IMR-90 (cell line): ENCODE data around the gene LRRC37B. TPM values are rescaled to one million over a fixed set of nuclear protein-coding genes. Genes with fewer than 3 reads are reported as not detected.

ENCODE experiments used
- ATAC-seq: fragments of 200-7000 bp; cut with Tn5 transposase; 2 replicates; pipeline ENCODE4 v1.9.1; 2020; ENCODE audit warnings: low read depth, mild to moderate bottlenecking, moderate library complexity
- BruUV-seq: library from RNA; stranded (reverse); fragments of 400-500 nt; replicated peaks from 2 replicates; lab custom pipeline; 2021; lab: Mats Ljungman, UMichigan
- CTCF ChIA-PET: fragments of 300-600 bp; formaldehyde crosslinking; extraction: SDS; loops from one replicate; lab custom pipeline; 2021; ENCODE audit warnings: antibody characterized with exemption; lab: Yijun Ruan, JAX
- POLR2A ChIA-PET: fragments of 300-600 bp; sonication (Branson Sonifier 250); formaldehyde crosslinking; loops from one replicate; lab custom pipeline; 2022; ENCODE audit warnings: antibody characterized with exemption; ENCODE audit not compliant: unreplicated experiment; lab: Charles Lee
- DNase-seq: peaks from one replicate; pipeline ENCODE4 v3.0.0; 2013
- H2AFZ ChIP-seq: replicated peaks from 2 replicates; pipeline ENCODE3; 2013; ENCODE audit warnings: low read length, mild to moderate bottlenecking; ENCODE audit not compliant: poor library complexity
- H2AK5ac ChIP-seq: 2 replicates; pipeline ENCODE4 v1.6.1; 2013; ENCODE audit warnings: low read depth, low read length, inconsistent platforms
- H2AK9ac ChIP-seq: replicated peaks from 2 replicates; pipeline ENCODE3; 2013; ENCODE audit warnings: mild to moderate bottlenecking, low read depth, low read length, moderate library complexity; ENCODE audit not compliant: poor library complexity
- H2BK120ac ChIP-seq: 2 replicates; pipeline ENCODE4 v1.6.1; 2013; ENCODE audit warnings: low read depth, low read length, inconsistent platforms
- H2BK15ac ChIP-seq: 3 replicates; pipeline ENCODE4 v1.6.1; 2013; ENCODE audit warnings: low read depth, low read length, inconsistent platforms
- H2BK20ac ChIP-seq: 2 replicates; pipeline ENCODE4 v1.6.1; 2013; ENCODE audit warnings: low read depth, mild to moderate bottlenecking, inconsistent platforms, low read length, moderate library complexity
- H2BK5ac ChIP-seq: 2 replicates; pipeline ENCODE4 v1.6.1; 2013; ENCODE audit warnings: mild to moderate bottlenecking, low read depth, low read length, inconsistent platforms; ENCODE audit not compliant: poor library complexity, severe bottlenecking
- H3K14ac ChIP-seq: replicated peaks from 2 replicates; pipeline ENCODE4 v1.6.1; 2013; ENCODE audit warnings: low read depth, low read length, inconsistent platforms
- H3K18ac ChIP-seq: 2 replicates; pipeline ENCODE4 v1.6.1; 2013; ENCODE audit warnings: low read depth, low read length, control low read depth
- H3K23ac ChIP-seq: 2 replicates; pipeline ENCODE4 v1.6.1; 2013; ENCODE audit warnings: low read depth, low read length, inconsistent platforms
- H3K27ac ChIP-seq: 2 replicates; pipeline ENCODE4 v1.5.1; 2013; ENCODE audit warnings: mild to moderate bottlenecking, control low read depth, low read length; ENCODE audit not compliant: insufficient read depth
- H3K27me3 ChIP-seq: 2 replicates; pipeline ENCODE4 v1.6.1; 2013; ENCODE audit warnings: low read length; ENCODE audit not compliant: control insufficient read depth, insufficient read depth
- H3K36me3 ChIP-seq: 2 replicates; pipeline ENCODE4 v1.6.1; 2013; ENCODE audit warnings: low read length, mixed read lengths; ENCODE audit not compliant: control insufficient read depth, insufficient read depth
- H3K4ac ChIP-seq: 2 replicates; pipeline ENCODE4 v1.6.1; 2013; ENCODE audit warnings: low read depth, low read length, inconsistent platforms
- H3K4me1 ChIP-seq: 2 replicates; pipeline ENCODE4 v1.6.1; 2013; ENCODE audit warnings: low read length, mixed read lengths; ENCODE audit not compliant: control insufficient read depth, insufficient read depth
- H3K4me2 ChIP-seq: 2 replicates; pipeline ENCODE4 v1.6.1; 2013; ENCODE audit warnings: low read depth, mild to moderate bottlenecking, control low read depth, low read length, moderate library complexity
- H3K4me3 ChIP-seq: 2 replicates; pipeline ENCODE4 v1.5.1; 2013; ENCODE audit warnings: low read depth, mild to moderate bottlenecking, control low read depth, low read length, moderate library complexity; ENCODE audit not compliant: insufficient read depth
- H3K56ac ChIP-seq: 2 replicates; pipeline ENCODE4 v1.6.1; 2013; ENCODE audit warnings: low read length, inconsistent platforms; ENCODE audit not compliant: insufficient read depth; ENCODE audit errors: extremely low read depth
- H3K79me1 ChIP-seq, 2 experiments: 2 replicates each; pipeline ENCODE4 v1.6.1; 2013; ENCODE audit warnings: low read length in 2 of 2, inconsistent platforms in 1 of 2, low read depth in 1 of 2
- H3K9ac ChIP-seq: 2 replicates; pipeline ENCODE4 v1.6.1; 2013; ENCODE audit warnings: low read depth, low read length, control low read depth
- H3K9me1 ChIP-seq: 2 replicates; pipeline ENCODE4 v1.6.1; 2013; ENCODE audit warnings: low read length, inconsistent platforms; ENCODE audit not compliant: insufficient read depth
- H3K9me3 ChIP-seq: 2 replicates; pipeline ENCODE4 v1.6.1; 2013; ENCODE audit warnings: low read length; ENCODE audit not compliant: control insufficient read depth, insufficient read depth
- H4K20me1 ChIP-seq: 2 replicates; pipeline ENCODE4 v1.6.1; 2013; ENCODE audit warnings: low read length, inconsistent platforms; ENCODE audit not compliant: insufficient read depth
- H4K5ac ChIP-seq: 2 replicates; pipeline ENCODE4 v1.6.1; 2013; ENCODE audit warnings: mild to moderate bottlenecking, low read depth, low read length, control low read depth
- H4K8ac ChIP-seq, 2 experiments: 2 replicates each; pipeline ENCODE4 v1.6.1; 2013; ENCODE audit warnings: low read depth in 2 of 2, low read length in 2 of 2, control low read depth in 1 of 2, inconsistent platforms in 1 of 2
- H4K91ac ChIP-seq: 2 replicates; pipeline ENCODE4 v1.6.1; 2013; ENCODE audit warnings: low read depth, low read length, inconsistent platforms; ENCODE audit not compliant: insufficient read depth
- CHD1 ChIP-seq: IDR thresholded peaks from 2 replicates; pipeline ENCODE4 v1.6.1; 2012; ENCODE audit warnings: low read depth, low read length, improper control_type of control experiment
- MXI1 ChIP-seq: IDR thresholded peaks from 2 replicates; pipeline ENCODE4 v1.6.1; 2012; ENCODE audit warnings: low read depth, mild to moderate bottlenecking, low read length, moderate library complexity, borderline replicate concordance
- WGBS, 2 experiments: methylation state at CpG; one replicate each; pipeline versions ENCODE4 v1.1.5 to v1.1.7; 2013; ENCODE audit warnings: missing lambda C conversion rate in 2 of 2; ENCODE audit not compliant: insufficient read length in 1 of 2; ENCODE audit errors: extremely low coverage in 2 of 2; 5-methylcytosine and 5-hydroxymethylcytosine counted together
- dilution Hi-C: fragments of 300-500 bp; cut with HindIII; formaldehyde crosslinking; loops from one replicate; pipeline ENCODE4 v1.14.3; 2018; ENCODE audit warnings: low sequenced_read_pairs; ENCODE audit not compliant: unreplicated experiment
- in situ Hi-C: fragments of 300-500 bp; cut with MboI; formaldehyde crosslinking; loops from 3 replicates; pipeline ENCODE4 v1.14.3; 2019; ENCODE audit warnings: low sequenced_read_pairs, inconsistent platforms, mixed read lengths
- intact Hi-C: fragments of 100-400 bp; cut with micrococcal nuclease; formaldehyde crosslinking; loops from 2 replicates; pipeline ENCODE4 v1.10.0; 2022
- polyA plus RNA-seq, 3 experiments: library from polyadenylated mRNA; depleted of rRNA; stranded (reverse); fragments of >200 nt; gene quantifications; 2 replicates each; pipeline ENCODE4 v1.2.3, GENCODE V29; 2012; ENCODE audit warnings: low replicate concordance in 1 of 3
- total RNA-seq: library from RNA; depleted of rRNA; stranded (reverse); fragments of >200 nt; gene quantifications from 2 replicates; pipeline ENCODE4 v1.2.3, GENCODE V29; 2012

LRRC37B gene
- total and polyA plus RNA-seq, 2 of the 4 experiments (the other 2 are of a cell fraction) = 4.3 to 7.2 TPM

DNA sequence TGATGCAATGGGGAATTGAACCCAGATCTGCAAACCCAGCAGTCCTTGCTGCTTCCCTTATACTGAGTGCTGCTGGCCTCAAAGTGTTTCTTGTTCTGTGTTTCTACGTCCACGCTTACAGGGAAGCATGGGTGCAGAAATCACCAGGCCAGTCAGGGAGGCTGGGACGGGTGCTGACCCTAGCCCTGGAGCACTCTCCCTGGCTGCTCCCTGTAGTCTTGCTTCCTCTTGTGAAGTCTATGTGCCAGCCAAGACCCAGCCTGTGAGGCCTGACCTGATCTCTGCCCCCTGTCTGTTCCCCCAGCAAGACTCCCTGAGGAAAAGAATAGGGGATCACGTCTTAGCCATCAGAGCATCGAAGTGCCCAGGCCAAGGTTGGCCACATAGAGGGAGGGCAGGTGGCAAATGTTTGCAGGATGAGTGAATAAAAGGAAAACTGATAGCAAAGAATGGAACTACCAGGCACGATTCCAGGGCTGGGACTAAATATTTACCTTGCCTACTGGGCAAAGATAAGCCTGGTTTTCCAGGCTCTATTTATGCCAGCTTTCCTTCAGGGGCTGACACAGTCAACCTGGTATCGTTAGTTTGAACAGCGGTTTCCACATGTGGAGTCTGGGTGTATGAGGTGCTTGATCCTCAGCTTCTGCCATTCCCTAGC is 93.9 kb downstream of the LRRC37B start:
- no peaks in the 10 kb centered on the region for H3K79me1 ChIP-seq
- no peak overlapping the region for H2AK5ac ChIP-seq
- no peak overlapping the region for H3K27ac ChIP-seq
- intact Hi-C loops = no loop called here
- no peaks in the 10 kb centered on the region for H4K20me1 ChIP-seq
- H3K36me3 ChIP-seq = no peaks in the 10 kb centered on the region
- H3K18ac ChIP-seq = no peak overlapping the region
- no peaks in the 10 kb centered on the region for H3K4me1 ChIP-seq
- dilution Hi-C loops = no loop called here
- WGBS, 2 experiments = 80% methylated on average over 4 of the region's 8 CpGs; no CpG with 5 or more reads in 1 of the 2 experiments
- BruUV-seq = no TSS peak
- H4K5ac ChIP-seq = no peak overlapping the region
- H2BK15ac ChIP-seq = no peak overlapping the region
- ATAC-seq (no peak; the same call in 1 of the 2 replicates), DNase-seq (no peak)
- no peaks in the 10 kb centered on the region for H3K9me3 ChIP-seq
- H3K4me2 ChIP-seq = no peak overlapping the region
- no peak overlapping the region for H2BK20ac ChIP-seq
- no peak overlapping the region for H2AK9ac ChIP-seq
- ChIA-PET CTCF (no interaction called here), POLR2A (no interaction called here)
- TF ChIP-seq MXI1 = no peak
- no peak for TF ChIP-seq CHD1
- H2BK5ac ChIP-seq = no peak overlapping the region
- no peak overlapping the region for H2BK120ac ChIP-seq
- no peak overlapping the region for H2AFZ ChIP-seq
- no peak overlapping the region for H3K9ac ChIP-seq
- no peak overlapping the region for H3K23ac ChIP-seq
- H3K56ac ChIP-seq = no peak overlapping the region
- peaks cover 4% of the 10 kb centered on the region for H3K27me3 ChIP-seq
- H4K91ac ChIP-seq = no peak overlapping the region
- H3K14ac ChIP-seq = no peak overlapping the region
- H4K8ac ChIP-seq = no peak overlapping the region
- no peak overlapping the region for H3K4me3 ChIP-seq
- no peak overlapping the region for H3K4ac ChIP-seq
- no peaks in the 10 kb centered on the region for H3K9me1 ChIP-seq
- in situ Hi-C loops = no loop called here
